ENCODE data around the gene SNED1.
A peak's percentile ranks its signal among the peaks of the same experiment; 100 is the strongest.

SNED1 gene

DNA sequence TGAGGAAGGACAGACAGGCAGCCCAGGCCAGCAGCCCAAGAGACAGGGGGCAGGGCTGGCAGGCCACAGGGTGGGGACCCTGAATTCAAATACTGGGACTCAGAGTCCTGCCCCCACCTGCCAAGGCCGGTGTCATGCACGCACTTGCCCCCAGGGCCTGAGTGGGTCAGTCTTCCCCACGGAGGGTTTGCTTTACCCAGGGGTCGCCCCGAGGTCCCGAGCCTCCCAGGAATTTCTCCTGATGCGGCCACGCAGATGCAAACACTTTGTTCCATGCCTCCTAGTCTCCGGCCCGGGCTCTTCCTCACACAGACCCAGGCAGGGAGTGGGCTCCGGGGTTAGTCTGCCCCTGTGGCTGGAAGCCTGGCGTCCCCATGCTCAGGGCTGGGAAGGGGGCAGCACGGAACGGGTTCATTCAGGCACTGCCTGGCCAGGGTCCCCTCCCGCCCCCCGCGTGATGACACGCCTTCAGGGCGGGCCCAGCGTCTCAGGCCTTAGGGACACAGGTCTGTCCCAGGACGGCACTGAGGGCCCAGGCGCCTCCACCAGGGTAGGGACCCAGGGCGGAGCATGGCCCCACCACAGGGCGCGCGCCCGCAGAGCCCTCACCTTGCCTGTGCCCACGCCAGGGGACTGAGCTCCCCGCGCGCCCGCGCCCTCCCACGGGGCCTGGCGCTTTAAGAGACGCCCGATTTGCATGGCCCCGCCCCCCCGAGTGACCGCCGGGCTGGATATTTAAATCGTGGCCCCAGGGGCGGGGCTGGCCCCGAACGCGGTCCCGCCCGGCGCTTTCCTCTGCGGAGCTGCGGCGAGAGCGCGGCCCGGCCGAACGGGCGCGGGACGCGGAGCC lies at the start of gene SNED1:
Gene SNED1 (plus strand): TSS at position 763 of the 850 bp plus-strand sequence. CDS start 220 bp downstream, outside the sequence.
- TF ChIP-seq, protein P1, sequence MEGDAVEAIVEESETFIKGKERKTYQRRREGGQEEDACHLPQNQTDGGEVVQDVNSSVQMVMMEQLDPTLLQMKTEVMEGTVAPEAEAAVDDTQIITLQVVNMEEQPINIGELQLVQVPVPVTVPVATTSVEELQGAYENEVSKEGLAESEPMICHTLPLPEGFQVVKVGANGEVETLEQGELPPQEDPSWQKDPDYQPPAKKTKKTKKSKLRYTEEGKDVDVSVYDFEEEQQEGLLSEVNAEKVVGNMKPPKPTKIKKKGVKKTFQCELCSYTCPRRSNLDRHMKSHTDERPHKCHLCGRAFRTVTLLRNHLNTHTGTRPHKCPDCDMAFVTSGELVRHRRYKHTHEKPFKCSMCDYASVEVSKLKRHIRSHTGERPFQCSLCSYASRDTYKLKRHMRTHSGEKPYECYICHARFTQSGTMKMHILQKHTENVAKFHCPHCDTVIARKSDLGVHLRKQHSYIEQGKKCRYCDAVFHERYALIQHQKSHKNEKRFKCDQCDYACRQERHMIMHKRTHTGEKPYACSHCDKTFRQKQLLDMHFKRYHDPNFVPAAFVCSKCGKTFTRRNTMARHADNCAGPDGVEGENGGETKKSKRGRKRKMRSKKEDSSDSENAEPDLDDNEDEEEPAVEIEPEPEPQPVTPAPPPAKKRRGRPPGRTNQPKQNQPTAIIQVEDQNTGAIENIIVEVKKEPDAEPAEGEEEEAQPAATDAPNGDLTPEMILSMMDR (IDR thresholded peaks at IDR 0.05; ENCODE audit: extremely low read depth, insufficient read depth, missing control alignments), result no peak
- DNase-seq (ENCODE audit: low spot score), result peak; percentile 73
- in situ Hi-C loops (cut with MboI; ENCODE audit: low pct_unique_long_range_greater_than_20kb, low sequenced_read_pairs, unreplicated experiment), result no loop called here

DNA sequence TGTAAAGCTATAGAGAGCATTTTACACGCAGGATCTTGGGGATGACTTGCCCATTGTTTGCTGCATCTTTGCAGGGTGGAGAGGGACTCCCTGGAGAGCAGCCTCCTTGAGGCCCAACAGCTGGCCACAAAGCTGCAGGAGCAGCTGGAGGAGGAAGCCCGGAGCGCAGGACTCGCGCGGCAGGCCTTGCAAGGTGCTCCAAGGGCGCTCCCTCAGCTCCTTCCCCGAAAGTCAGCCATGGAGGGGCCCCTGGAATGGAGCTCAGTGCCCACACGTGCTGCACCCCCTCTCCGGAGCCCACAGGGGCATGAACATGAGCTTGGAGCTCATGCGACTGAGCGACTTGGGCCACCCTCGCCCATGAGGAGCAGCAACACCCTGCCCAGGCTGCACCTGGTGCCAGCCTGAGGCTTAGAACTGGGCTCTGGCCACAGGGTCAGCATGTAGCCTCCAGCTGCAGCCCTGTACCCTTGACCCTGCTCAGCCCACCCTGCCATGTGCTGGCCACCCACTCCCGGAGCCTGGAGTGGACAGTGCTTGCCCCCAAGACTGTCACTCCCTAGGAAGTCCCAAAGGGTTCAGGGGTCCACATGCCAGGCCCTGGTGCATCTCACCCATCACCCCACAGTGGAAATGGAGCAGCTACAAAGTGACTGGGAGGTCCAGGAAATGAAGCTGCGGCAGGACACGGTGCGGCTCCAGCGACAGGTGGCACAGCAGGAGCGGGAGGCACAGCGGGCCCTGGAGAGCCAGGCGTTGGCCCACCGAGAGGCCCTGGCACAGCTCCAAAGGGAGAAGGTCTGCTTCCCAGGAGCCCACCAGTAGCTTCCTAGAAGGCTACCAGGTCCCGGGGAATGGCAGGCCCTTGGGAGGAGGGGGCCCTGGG lies 49.3 kb upstream of the SNED1 start:
- DNase-seq (ENCODE audit: low spot score), result no peak
- TF ChIP-seq, protein P1 (IDR thresholded peaks at IDR 0.05; ENCODE audit: extremely low read depth, insufficient read depth, missing control alignments), result no peak
- in situ Hi-C loops (cut with MboI; ENCODE audit: low pct_unique_long_range_greater_than_20kb, low sequenced_read_pairs, unreplicated experiment), result no loop called here

DNA sequence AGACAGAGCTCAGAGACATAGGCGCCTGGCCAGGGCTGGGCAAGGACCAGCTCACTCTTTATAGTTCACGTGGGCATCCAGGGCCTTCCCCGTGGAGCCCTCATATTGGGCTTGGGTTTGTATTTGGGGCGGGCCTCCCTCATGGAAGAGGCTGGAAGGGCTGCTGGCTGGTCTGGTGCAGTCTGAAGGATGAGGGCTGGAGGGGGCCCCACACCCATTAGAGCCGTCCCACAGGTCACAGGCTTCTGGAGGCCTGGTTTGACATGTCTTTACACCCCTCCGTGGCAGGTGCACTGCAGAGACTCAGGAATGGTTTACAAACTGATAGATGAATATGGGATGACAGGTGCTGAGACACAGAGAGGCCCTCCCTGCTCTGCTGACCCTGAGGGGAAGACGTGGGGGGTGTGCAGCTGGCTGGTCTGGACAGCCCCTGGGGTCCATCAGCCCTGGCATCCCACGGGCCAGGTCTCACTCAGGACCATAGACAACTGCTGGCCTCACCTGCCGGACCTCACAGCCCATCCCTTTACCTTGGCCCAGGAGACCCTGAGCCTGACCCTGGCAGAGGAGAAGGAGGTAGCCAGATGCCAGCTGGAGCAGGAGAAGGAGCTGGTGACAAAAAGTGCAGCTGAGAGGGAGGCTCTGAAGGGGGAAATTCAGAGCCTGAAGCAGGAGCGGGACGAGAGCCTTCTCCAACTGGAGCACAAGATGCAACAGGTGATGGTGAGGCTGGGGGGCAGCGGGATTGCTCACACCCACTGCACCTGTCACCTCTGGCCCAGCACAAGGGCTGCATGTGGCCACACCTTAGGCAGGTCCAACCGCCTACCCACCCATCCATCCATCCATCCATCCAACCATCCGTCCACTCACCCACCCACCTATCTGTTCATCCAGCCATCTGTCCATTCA lies 48.4 kb upstream of the SNED1 start:
- in situ Hi-C loops (cut with MboI; ENCODE audit: low pct_unique_long_range_greater_than_20kb, low sequenced_read_pairs, unreplicated experiment), result no loop called here

DNA sequence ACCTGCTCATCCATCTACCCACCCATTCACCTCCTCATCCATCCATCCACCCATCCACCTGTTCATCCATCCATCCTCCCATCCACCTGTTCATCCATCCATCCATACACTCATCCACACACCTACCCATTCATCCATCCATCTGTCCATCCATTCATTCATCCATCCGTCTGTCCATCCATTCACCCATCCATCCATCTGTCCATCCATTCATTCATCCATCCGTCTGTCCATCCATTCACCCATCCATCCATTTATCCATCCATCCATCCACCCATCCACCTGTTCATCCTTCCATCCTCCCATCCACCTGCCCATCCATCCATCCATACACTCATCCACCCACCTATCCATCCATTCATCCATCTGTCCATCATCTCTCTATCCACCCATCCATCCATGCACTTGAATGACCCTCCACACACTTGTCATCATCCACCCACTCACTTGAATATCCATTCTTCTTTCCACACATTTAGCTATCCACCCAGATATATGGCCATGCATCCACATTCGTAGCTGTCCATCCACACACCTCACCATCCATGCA lies 47.3 kb upstream of the SNED1 start:
- TF ChIP-seq, protein P1 (IDR thresholded peaks at IDR 0.05; ENCODE audit: extremely low read depth, insufficient read depth, missing control alignments), result no peak
- DNase-seq (ENCODE audit: low spot score), result no peak
- in situ Hi-C loops (cut with MboI; ENCODE audit: low pct_unique_long_range_greater_than_20kb, low sequenced_read_pairs, unreplicated experiment), result no loop called here

More for the DNA sequence above, 48.4 kb upstream of the SNED1 start:
- no peak for DNase-seq (ENCODE audit: low spot score)
- TF ChIP-seq, protein P1 (IDR thresholded peaks at IDR 0.05; ENCODE audit: extremely low read depth, insufficient read depth, missing control alignments), result no peak

DNA sequence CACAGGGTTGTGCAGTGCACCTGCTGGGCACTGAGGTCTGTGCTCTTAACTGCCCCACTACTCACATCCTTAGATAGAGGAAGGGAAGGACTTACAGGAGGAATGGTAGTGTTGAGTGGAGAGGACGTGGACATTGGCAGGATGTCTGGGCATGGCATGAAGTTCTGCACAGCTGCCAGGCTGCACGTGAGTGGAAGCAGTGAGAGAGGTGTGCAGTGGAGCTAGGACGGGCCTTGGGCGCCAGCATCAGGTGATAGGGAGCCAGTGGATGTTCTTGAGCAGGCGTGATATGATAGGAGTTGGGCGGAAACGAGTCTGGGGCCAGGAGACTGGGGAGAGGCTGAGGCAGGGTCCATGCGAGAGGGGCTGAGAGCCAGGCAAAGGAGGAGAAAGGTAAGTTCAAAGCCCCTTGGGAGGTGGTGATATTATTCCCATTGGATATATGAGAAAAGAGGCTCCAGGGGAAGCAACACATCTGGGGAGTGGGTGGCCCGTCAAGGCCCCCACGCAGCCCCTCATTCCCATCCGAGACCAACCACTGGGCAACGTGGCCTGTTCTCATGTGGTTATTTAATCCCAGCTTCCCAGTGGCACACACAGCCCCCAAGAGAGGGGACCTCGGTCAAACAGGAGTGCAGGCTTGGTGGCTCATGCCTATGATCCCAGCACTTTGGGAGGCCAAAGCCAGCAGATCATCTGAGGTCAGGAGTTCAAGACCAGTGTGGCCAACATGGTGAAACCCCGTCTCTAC lies 45.7 kb upstream of the SNED1 start:
- no peak for DNase-seq (ENCODE audit: low spot score)
- TF ChIP-seq, protein P1 (IDR thresholded peaks at IDR 0.05; ENCODE audit: extremely low read depth, insufficient read depth, missing control alignments), result no peak
- in situ Hi-C loops (cut with MboI; ENCODE audit: low pct_unique_long_range_greater_than_20kb, low sequenced_read_pairs, unreplicated experiment), result no loop called here
